CD8-positive, alpha-beta memory T cell (primary cell): ENCODE results near the gene TMSB10. TPM values are rescaled to one million over a fixed set of nuclear protein-coding genes. Genes with fewer than 3 reads are reported as not detected.

Experiments
- CTCF ChIA-PET: fragments of 350-600 bp; sonication (Branson Sonifier 250); formaldehyde crosslinking; loops from one replicate; lab custom pipeline; 2021; ENCODE audit warnings: antibody characterized with exemption; lab: Charles Lee
- POLR2A ChIA-PET: fragments of 350-600 bp; sonication (Branson Sonifier 250); formaldehyde crosslinking; loops from one replicate; lab custom pipeline; 2021; ENCODE audit warnings: antibody characterized with exemption; lab: Charles Lee
- DNase-seq, 5 donors: peaks; one replicate each; pipeline versions ENCODE4 v3.0.0 to v3.0.0-alpha.2; 2020 to 2022; ENCODE audit warnings: mixed read lengths in 1 of 5
- H3K27ac ChIP-seq: one replicate; pipeline ENCODE4 v1.7.0; 2013; ENCODE audit warnings: low read depth, mild to moderate bottlenecking, low read length, moderate library complexity
- H3K27me3 ChIP-seq: 2 replicates; pipeline ENCODE4 v1.7.0; 2013; ENCODE audit warnings: low read length, mild to moderate bottlenecking; ENCODE audit not compliant: insufficient read depth, poor library complexity, severe bottlenecking
- H3K36me3 ChIP-seq: 2 replicates; pipeline ENCODE4 v1.7.0; 2013; ENCODE audit warnings: mild to moderate bottlenecking, low read length, moderate library complexity; ENCODE audit not compliant: insufficient read depth
- H3K4me1 ChIP-seq: 2 replicates; pipeline ENCODE4 v1.7.0; 2013; ENCODE audit warnings: mild to moderate bottlenecking, low read length, moderate library complexity; ENCODE audit not compliant: insufficient read depth
- H3K4me3 ChIP-seq: 2 replicates; pipeline ENCODE4 v1.7.0; 2013; ENCODE audit warnings: mild to moderate bottlenecking, low read length
- H3K9me3 ChIP-seq: 2 replicates; pipeline ENCODE4 v1.7.0; 2013; ENCODE audit warnings: mild to moderate bottlenecking, low read length
- H3K27ac Mint-ChIP-seq, 8 donors: one replicate each; pipeline ENCODE4 v1.8.0; 2020 to 2021; ENCODE audit warnings: mixed read lengths in 8 of 8, mild to moderate bottlenecking in 6 of 8, inconsistent platforms in 3 of 8, moderate library complexity in 3 of 8
- H3K27me3 Mint-ChIP-seq, 2 donors: one replicate each; pipeline ENCODE4 v1.8.0; 2020 to 2021; ENCODE audit warnings: mixed read lengths in 2 of 2, mild to moderate bottlenecking in 1 of 2, moderate library complexity in 1 of 2
- H3K36me3 Mint-ChIP-seq, 3 donors: one replicate each; pipeline ENCODE4 v1.8.0; 2020 to 2021; ENCODE audit warnings: mixed read lengths in 3 of 3, inconsistent platforms in 1 of 3, mild to moderate bottlenecking in 1 of 3
- H3K4me1 Mint-ChIP-seq, 3 donors: one replicate each; pipeline ENCODE4 v1.8.0; 2020 to 2021; ENCODE audit warnings: mixed read lengths in 3 of 3, inconsistent platforms in 1 of 3, mild to moderate bottlenecking in 1 of 3
- H3K4me3 Mint-ChIP-seq, 7 donors: one replicate each; pipeline ENCODE4 v1.8.0; 2020 to 2021; ENCODE audit warnings: mixed read lengths in 7 of 7, mild to moderate bottlenecking in 6 of 7, moderate library complexity in 4 of 7, inconsistent platforms in 2 of 7
- H3K9me3 Mint-ChIP-seq, 5 donors: one replicate each; pipeline ENCODE4 v1.8.0; 2020 to 2022; ENCODE audit warnings: mixed read lengths in 5 of 5, mild to moderate bottlenecking in 3 of 5, moderate library complexity in 2 of 5, inconsistent platforms in 1 of 5
- polyA plus RNA-seq: library from polyadenylated mRNA; unstranded; fragments of 300-500 nt; fragmentation: Illumina TruSeq; gene quantifications from one replicate; pipeline ENCODE4 v1.2.3, GENCODE V29; 2021
- total RNA-seq, 2 experiments: library from RNA; stranded (reverse); gene quantifications; one replicate each; pipeline ENCODE4 v1.2.3, GENCODE V29; 2021

The TMSB10 gene
- total and polyA plus RNA-seq, 3 experiments from 2014 or later: 1,121 to 4,836 (median 1,125) TPM

GRCh38 chr2:84894758-84895520 lies 10.5 kb upstream of the TMSB10 start:
- H3K36me3 ChIP-seq: no peaks in the 10 kb centered on the region
- no peaks in the 10 kb centered on the region for H3K27me3 ChIP-seq
- Mint-ChIP-seq H3K27me3 (no peaks in the 10 kb centered on the region), H3K27ac (peak overlapping the region; percentile 12 to 98 (median 85)), H3K4me3 (peak overlapping the region in 6 of 7 donors; percentile 32 to 74 (median 34)), H3K36me3 (no peaks in the 10 kb centered on the region), H3K9me3 (no peaks in the 10 kb centered on the region), H3K4me1 (peaks cover 48 to 70% (median 61%) of the 10 kb centered on the region in 3 donors)
- ChIA-PET POLR2A (interaction anchor here (1.1 to 1.7 kb wide), 4 partner anchors 11 to 14 kb away, joined by 4 to 6 read pairs (median 5); partner anchors contain the start of gene TRABD2A), CTCF (interaction anchor here (1.1 to 3.7 kb wide), 3 partner anchors 11 to 31 kb away, joined by 3 to 24 read pairs (median 21); no protein-coding TSS in a partner anchor)
- peak overlapping the region; percentile 7 for H3K4me3 ChIP-seq
- peaks cover 53% of the 10 kb centered on the region for H3K4me1 ChIP-seq
- no peaks in the 10 kb centered on the region for H3K9me3 ChIP-seq
- DNase-seq: peak in 1 of 5 donors; percentile 54
- no peak overlapping the region for H3K27ac ChIP-seq

GRCh38 chr2:84896567-84896966 lies 8.9 kb upstream of the TMSB10 start:
- no peak overlapping the region for H3K27ac ChIP-seq
- CTCF ChIA-PET: interaction anchor here (3.7 to 4.4 kb wide), 2 partner anchors 15 to 29 kb away, joined by 24 to 26 read pairs; partner anchors contain the start of gene TRABD2A
- Mint-ChIP-seq H3K27me3 (no peaks in the 10 kb centered on the region), H3K4me1 (peaks cover 47 to 63% (median 60%) of the 10 kb centered on the region in 3 donors), H3K4me3 (no peak overlapping the region), H3K36me3 (no peaks in the 10 kb centered on the region), H3K9me3 (no peaks in the 10 kb centered on the region), H3K27ac (peak overlapping the region in 4 of 8 donors; percentile 0 to 17 (median 12))
- H3K36me3 ChIP-seq: no peaks in the 10 kb centered on the region
- DNase-seq: no peak
- H3K9me3 ChIP-seq: no peaks in the 10 kb centered on the region
- H3K4me3 ChIP-seq: no peak overlapping the region
- no peaks in the 10 kb centered on the region for H3K27me3 ChIP-seq
- POLR2A ChIA-PET: interaction anchor here (2.1 kb wide), 1 partner anchor 10 kb away, joined by 8 read pairs; no protein-coding TSS in a partner anchor
- H3K4me1 ChIP-seq: peaks cover 53% of the 10 kb centered on the region

DNA sequence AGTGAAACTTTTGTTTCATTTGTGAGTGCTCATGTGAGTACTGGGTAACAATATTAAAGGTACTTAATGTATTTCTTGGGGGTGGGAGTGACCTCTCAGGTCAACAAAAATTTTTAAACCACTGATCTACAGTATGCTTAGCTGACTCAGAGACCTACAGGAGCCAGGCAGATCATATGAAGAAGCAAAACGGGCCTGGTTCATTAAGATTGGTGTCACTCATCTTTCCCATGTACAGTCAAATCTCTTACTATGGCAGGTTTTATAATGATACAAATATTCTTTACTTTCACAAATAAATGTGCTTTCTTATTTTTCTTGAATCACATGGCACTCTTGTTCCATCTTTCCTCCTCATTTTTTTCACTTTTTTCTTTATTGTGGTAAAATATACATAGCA lies 7.7 kb upstream of the TMSB10 start:
- no peak overlapping the region for H3K27ac ChIP-seq
- H3K36me3 ChIP-seq: no peaks in the 10 kb centered on the region
- POLR2A ChIA-PET: interaction anchor here (0.6 to 2.3 kb wide), 7 partner anchors 9 to 157 kb away, joined by 3 to 8 read pairs (median 3); partner anchors contain the start of gene TRABD2A
- H3K36me3 Mint-ChIP-seq: no peaks in the 10 kb centered on the region
- peak overlapping the region in 4 of 7 donors; percentile 2 to 70 (median 25) for H3K4me3 Mint-ChIP-seq
- H3K9me3 ChIP-seq: no peaks in the 10 kb centered on the region
- CTCF ChIA-PET: interaction anchor here (0.6 to 4.4 kb wide), 8 partner anchors 8 to 157 kb away, joined by 3 to 26 read pairs (median 7); partner anchors contain the start of gene TRABD2A
- no peak overlapping the region for H3K4me3 ChIP-seq
- DNase-seq: no peak
- H3K27me3 ChIP-seq: no peaks in the 10 kb centered on the region
- H3K27ac Mint-ChIP-seq: peak overlapping the region; percentile 83 to 96 (median 92)
- peaks cover 53% of the 10 kb centered on the region for H3K4me1 ChIP-seq
- H3K27me3 Mint-ChIP-seq: no peaks in the 10 kb centered on the region
- peaks cover 52 to 68% (median 65%) of the 10 kb centered on the region in 3 donors for H3K4me1 Mint-ChIP-seq
- H3K9me3 Mint-ChIP-seq: no peaks in the 10 kb centered on the region

GRCh38 chr2:84899304-84900204 lies 5.9 kb upstream of the TMSB10 start:
- Histone ChIP-seq H3K36me3 (no peaks in the 10 kb centered on the region), H3K27me3 (no peaks in the 10 kb centered on the region), H3K4me1 (peaks cover 52% of the 10 kb centered on the region), H3K9me3 (no peaks in the 10 kb centered on the region), H3K4me3 (no peak overlapping the region), H3K27ac (no peak overlapping the region)
- H3K9me3 Mint-ChIP-seq: no peaks in the 10 kb centered on the region
- H3K4me1 Mint-ChIP-seq: peaks cover 54 to 72% (median 70%) of the 10 kb centered on the region in 3 donors
- peaks cover 0 to 4% of the 10 kb centered on the region in 2 donors for H3K27me3 Mint-ChIP-seq
- DNase-seq: no peak
- H3K36me3 Mint-ChIP-seq: no peaks in the 10 kb centered on the region
- ChIA-PET CTCF (interaction anchor here (0.7 to 4.4 kb wide), 5 partner anchors 10 to 27 kb away, joined by 3 to 26 read pairs (median 10); partner anchors contain the start of gene TRABD2A), POLR2A (interaction anchor here (2.3 kb wide), 1 partner anchor 26 kb away, joined by 7 read pairs; no protein-coding TSS in a partner anchor)
- H3K4me3 Mint-ChIP-seq: no peak overlapping the region
- H3K27ac Mint-ChIP-seq: peak overlapping the region in 7 of 8 donors; percentile 45 to 89 (median 59)

- Mint-ChIP-seq H3K36me3 (peaks cover 0 to 4% (median 0%) of the 10 kb centered on the region in 3 donors), H3K4me3 (no peak overlapping the region), H3K27ac (peak overlapping the region in 3 of 8 donors; percentile 0 to 25 (median 15)), H3K9me3 (no peaks in the 10 kb centered on the region), H3K27me3 (peaks cover 0 to 4% of the 10 kb centered on the region in 2 donors), H3K4me1 (peaks cover 45 to 63% (median 62%) of the 10 kb centered on the region in 3 donors)
- ChIA-PET CTCF (interaction anchor here (0.9 to 4.6 kb wide), 3 partner anchors 10 to 25 kb away, joined by 3 to 36 read pairs (median 26); partner anchors contain the start of gene TRABD2A), POLR2A (no interaction called here)
- Histone ChIP-seq H3K27ac (no peak overlapping the region), H3K36me3 (no peaks in the 10 kb centered on the region), H3K4me1 (peaks cover 41% of the 10 kb centered on the region), H3K9me3 (no peaks in the 10 kb centered on the region), H3K4me3 (no peak overlapping the region), H3K27me3 (no peaks in the 10 kb centered on the region)
- DNase-seq: no peak
Measured at GRCh38 chr2:84900971-84901370, 4.5 kb upstream of the TMSB10 start.

GRCh38 chr2:84901593-84902120 lies 3.8 kb upstream of the TMSB10 start:
- Mint-ChIP-seq H3K27me3 (peaks cover 0 to 4% of the 10 kb centered on the region in 2 donors), H3K36me3 (peaks cover 0 to 11% (median 5%) of the 10 kb centered on the region in 3 donors), H3K4me3 (peak overlapping the region in 1 of 7 donors; percentile 68), H3K4me1 (peaks cover 41 to 59% (median 56%) of the 10 kb centered on the region in 3 donors), H3K9me3 (no peaks in the 10 kb centered on the region), H3K27ac (peak overlapping the region in 4 of 8 donors; percentile 29 to 86 (median 58))
- Histone ChIP-seq H3K9me3 (no peaks in the 10 kb centered on the region), H3K4me3 (no peak overlapping the region), H3K36me3 (no peaks in the 10 kb centered on the region), H3K27ac (no peak overlapping the region), H3K4me1 (peaks cover 40% of the 10 kb centered on the region), H3K27me3 (no peaks in the 10 kb centered on the region)
- ChIA-PET POLR2A (interaction anchor here (1.9 kb wide), 1 partner anchor 12 kb away, joined by 6 read pairs; no protein-coding TSS in a partner anchor), CTCF (interaction anchor here (0.9 to 7.6 kb wide), 5 partner anchors 11 to 56 kb away, joined by 3 to 59 read pairs (median 4); partner anchors contain the start of gene TRABD2A)
- no peak for DNase-seq

- peaks cover 36% of the 10 kb centered on the region for H3K4me1 ChIP-seq
- no peak for DNase-seq
- no peak overlapping the region for H3K27ac ChIP-seq
- no peaks in the 10 kb centered on the region for H3K36me3 ChIP-seq
- no peaks in the 10 kb centered on the region for H3K9me3 ChIP-seq
- no peaks in the 10 kb centered on the region for H3K27me3 ChIP-seq
- Mint-ChIP-seq H3K27ac (peak overlapping the region in 4 of 8 donors; percentile 36 to 96 (median 50)), H3K4me3 (peak overlapping the region in 2 of 7 donors; percentile 24 to 68), H3K36me3 (peaks cover 6 to 17% (median 13%) of the 10 kb centered on the region in 3 donors), H3K9me3 (peaks cover 0 to 4% (median under 1%) of the 10 kb centered on the region in 5 donors), H3K27me3 (peaks cover 0 to 5% of the 10 kb centered on the region in 2 donors), H3K4me1 (peaks cover 44 to 61% (median 58%) of the 10 kb centered on the region in 3 donors)
- ChIA-PET POLR2A (interaction anchor here (0.5 to 1.9 kb wide), 3 partner anchors 12 to 24 kb away, joined by 4 to 6 read pairs (median 5); no protein-coding TSS in a partner anchor), CTCF (interaction anchor here (1.0 to 7.6 kb wide), 4 partner anchors 21 to 57 kb away, joined by 3 to 59 read pairs (median 20); partner anchors contain the start of gene TRABD2A)
- H3K4me3 ChIP-seq: no peak overlapping the region
Measured at GRCh38 chr2:84902526-84902925, 2.9 kb upstream of the TMSB10 start.
